22Rv1 (cell line): Measurements from ENCODE around the gene LILRA6.

Experiments used
- ZFX ChIP-seq: fragments of 450-650 bp; IDR thresholded peaks from 2 replicates; pipeline ENCODE4 v1.6.1; 2017; ENCODE audit warnings: antibody characterized with exemption, borderline replicate concordance
- TF ChIP-seq, protein P1 (sequence below): fragments of 450-650 bp; IDR thresholded peaks from 2 replicates; pipeline ENCODE4 v1.5.1; 2017; ENCODE audit warnings: mild to moderate bottlenecking

DNA sequence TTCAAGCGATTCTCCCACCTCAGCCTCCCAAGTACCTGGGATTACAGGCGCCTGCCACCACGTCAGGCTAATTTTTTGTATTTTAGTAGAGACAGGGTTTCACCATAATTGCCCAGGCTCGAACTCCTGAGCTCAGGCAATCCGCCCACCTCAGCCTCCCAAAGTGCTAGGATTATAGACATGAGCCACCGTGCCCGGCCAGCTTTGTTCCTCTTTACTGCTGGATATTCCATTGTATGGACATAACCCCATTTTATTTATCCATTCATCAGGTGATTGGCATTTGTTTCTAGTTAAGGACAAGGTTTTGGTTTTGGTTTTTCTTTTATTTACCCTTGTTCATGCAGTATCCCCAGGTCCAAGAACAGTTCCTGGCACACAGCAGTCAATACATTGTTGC lies 46.1 kb downstream of the LILRA6 start:
- TF ChIP-seq, protein P1, sequence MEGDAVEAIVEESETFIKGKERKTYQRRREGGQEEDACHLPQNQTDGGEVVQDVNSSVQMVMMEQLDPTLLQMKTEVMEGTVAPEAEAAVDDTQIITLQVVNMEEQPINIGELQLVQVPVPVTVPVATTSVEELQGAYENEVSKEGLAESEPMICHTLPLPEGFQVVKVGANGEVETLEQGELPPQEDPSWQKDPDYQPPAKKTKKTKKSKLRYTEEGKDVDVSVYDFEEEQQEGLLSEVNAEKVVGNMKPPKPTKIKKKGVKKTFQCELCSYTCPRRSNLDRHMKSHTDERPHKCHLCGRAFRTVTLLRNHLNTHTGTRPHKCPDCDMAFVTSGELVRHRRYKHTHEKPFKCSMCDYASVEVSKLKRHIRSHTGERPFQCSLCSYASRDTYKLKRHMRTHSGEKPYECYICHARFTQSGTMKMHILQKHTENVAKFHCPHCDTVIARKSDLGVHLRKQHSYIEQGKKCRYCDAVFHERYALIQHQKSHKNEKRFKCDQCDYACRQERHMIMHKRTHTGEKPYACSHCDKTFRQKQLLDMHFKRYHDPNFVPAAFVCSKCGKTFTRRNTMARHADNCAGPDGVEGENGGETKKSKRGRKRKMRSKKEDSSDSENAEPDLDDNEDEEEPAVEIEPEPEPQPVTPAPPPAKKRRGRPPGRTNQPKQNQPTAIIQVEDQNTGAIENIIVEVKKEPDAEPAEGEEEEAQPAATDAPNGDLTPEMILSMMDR, result no peak
- no peak for TF ChIP-seq ZFX
